DOHH2 (cell line): ENCODE measurements around the gene TRIM10.

Source experiments
- H3F3A ChIP-seq: fragments of 200-600 bp; sonication (generic), shearing (Covaris generic); 2 replicates; pipeline ENCODE4 v1.6.0; 2016; ENCODE audit warnings: antibody characterized with exemption, mild to moderate bottlenecking; ENCODE audit not compliant: control insufficient read depth, insufficient read depth
- H3K27ac ChIP-seq: fragments of 200-600 bp; sonication (generic); 2 replicates; pipeline ENCODE4 v1.5.1; 2014; ENCODE audit warnings: low read depth, mild to moderate bottlenecking, low read length, moderate library complexity
- H3K27me3 ChIP-seq: fragments of 200-600 bp; sonication (generic); 2 replicates; pipeline ENCODE4 v1.6.1; 2014; ENCODE audit warnings: mild to moderate bottlenecking, low read length, mixed read lengths; ENCODE audit not compliant: control insufficient read depth
- H3K36me3 ChIP-seq: fragments of 200-600 bp; sonication (generic); 2 replicates; pipeline ENCODE4 v1.6.1; 2014; ENCODE audit warnings: mild to moderate bottlenecking, low read length, moderate library complexity, mixed read lengths; ENCODE audit not compliant: control insufficient read depth
- H3K4me1 ChIP-seq: fragments of 200-600 bp; sonication (generic); 2 replicates; pipeline ENCODE4 v1.6.1; 2014; ENCODE audit warnings: mild to moderate bottlenecking, low read length, mixed read lengths; ENCODE audit not compliant: control insufficient read depth
- H3K4me2 ChIP-seq: fragments of 200-600 bp; sonication (generic); 2 replicates; pipeline ENCODE4 v1.6.0; 2014; ENCODE audit warnings: mild to moderate bottlenecking, low read length, moderate library complexity
- H3K4me3 ChIP-seq: fragments of 200-600 bp; sonication (generic); 2 replicates; pipeline ENCODE4 v1.5.1; 2014; ENCODE audit warnings: mild to moderate bottlenecking, low read length, mixed read lengths
- H3K79me2 ChIP-seq: fragments of 200-600 bp; sonication (generic); 2 replicates; pipeline ENCODE4 v1.6.1; 2014; ENCODE audit warnings: mild to moderate bottlenecking, low read length, mixed read lengths; ENCODE audit not compliant: control insufficient read depth
- H3K9me2 ChIP-seq: fragments of 200-600 bp; sonication (generic); replicated peaks from 2 replicates; pipeline ENCODE4 v1.6.1; 2014; ENCODE audit warnings: mild to moderate bottlenecking, low read length, mixed read lengths; ENCODE audit not compliant: control insufficient read depth
- H3K9me3 ChIP-seq: fragments of 200-600 bp; sonication (generic); 2 replicates; pipeline ENCODE4 v1.6.1; 2014; ENCODE audit warnings: antibody characterized with exemption, low read length, mixed read lengths; ENCODE audit not compliant: control insufficient read depth, insufficient read depth
- H4K20me1 ChIP-seq: fragments of 200-600 bp; sonication (generic); 2 replicates; pipeline ENCODE4 v1.6.0; 2014; ENCODE audit warnings: low read depth, mild to moderate bottlenecking, antibody characterized with exemption, low read length, moderate library complexity; ENCODE audit not compliant: control insufficient read depth, insufficient read depth
- CTCF ChIP-seq: fragments of 200-600 bp; sonication (generic); IDR thresholded peaks from one replicate; pipeline ENCODE4 v1.5.1; 2014; ENCODE audit warnings: antibody characterized with exemption, mild to moderate bottlenecking, low read depth, low read length; ENCODE audit not compliant: poor library complexity, severe bottlenecking
- EZH2phosphoT487 ChIP-seq: fragments of 200-600 bp; sonication (generic); IDR thresholded peaks from 2 replicates; pipeline ENCODE4 v1.6.1; 2017; ENCODE audit warnings: borderline replicate concordance, mild to moderate bottlenecking, antibody characterized with exemption, low read length, moderate library complexity, mixed read lengths

The TRIM10 gene

GRCh38 chr6:30180145-30180544 lies 19.1 kb upstream of the TRIM10 start:
- Histone ChIP-seq H3K4me1 (no peaks in the 10 kb centered on the region), H3K79me2 (no peaks in the 10 kb centered on the region), H4K20me1 (no peaks in the 10 kb centered on the region), H3K4me3 (no peak overlapping the region), H3K9me2 (no peaks in the 10 kb centered on the region), H3K27ac (no peak overlapping the region), H3K36me3 (peaks cover 4% of the 10 kb centered on the region), H3K4me2 (no peak overlapping the region), H3F3A (no peaks in the 10 kb centered on the region), H3K27me3 (peaks cover 25% of the 10 kb centered on the region), H3K9me3 (peaks cover 14% of the 10 kb centered on the region; the same call in 1 of the 2 replicates)
- TF ChIP-seq CTCF = no peak
- TF ChIP-seq EZH2phosphoT487 = no peak

GRCh38 chr6:30178837-30179236 lies 17.8 kb upstream of the TRIM10 start:
- no peaks in the 10 kb centered on the region for H3K79me2 ChIP-seq
- H3K9me2 ChIP-seq = no peaks in the 10 kb centered on the region
- TF ChIP-seq EZH2phosphoT487 (no peak), CTCF (no peak)
- H3K4me3 ChIP-seq = no peak overlapping the region
- no peak overlapping the region for H3K27ac ChIP-seq
- H3K36me3 ChIP-seq = no peaks in the 10 kb centered on the region
- no peaks in the 10 kb centered on the region for H3F3A ChIP-seq
- H3K4me1 ChIP-seq = no peaks in the 10 kb centered on the region
- H3K9me3 ChIP-seq = peaks cover 14% of the 10 kb centered on the region; the same call in 1 of the 2 replicates
- H3K27me3 ChIP-seq = peaks cover 31% of the 10 kb centered on the region
- H3K4me2 ChIP-seq = no peak overlapping the region
- no peaks in the 10 kb centered on the region for H4K20me1 ChIP-seq

- TF ChIP-seq EZH2phosphoT487 = no peak
- no peak for TF ChIP-seq CTCF
- H3K9me3 ChIP-seq = peaks cover 4% of the 10 kb centered on the region; the same call in 1 of the 2 replicates
These were observed 14.8 kb upstream of the TRIM10 start for GRCh38 chr6:30175765-30176164.

More at GRCh38 chr6:30175765-30176164, 14.8 kb upstream of the TRIM10 start:
- H3K9me2 ChIP-seq = no peaks in the 10 kb centered on the region
- no peaks in the 10 kb centered on the region for H4K20me1 ChIP-seq
- H3K27ac ChIP-seq = no peak overlapping the region
- no peaks in the 10 kb centered on the region for H3K79me2 ChIP-seq
- H3K4me2 ChIP-seq = no peak overlapping the region
- H3F3A ChIP-seq = no peaks in the 10 kb centered on the region
- H3K4me1 ChIP-seq = no peaks in the 10 kb centered on the region
- H3K4me3 ChIP-seq = no peak overlapping the region
- no peaks in the 10 kb centered on the region for H3K36me3 ChIP-seq
- peaks cover 40% of the 10 kb centered on the region for H3K27me3 ChIP-seq
